Lower leg skin (tissue), 4 donors: ENCODE results near the gene SP1. TPM values are rescaled to one million over a fixed set of nuclear protein-coding genes. Genes with fewer than 3 reads are reported as not detected.
"Not testable (repeated sequence)": the region's sequence is repeated elsewhere in the genome, so short reads cannot be mapped to it uniquely, and the experiment has no call there.

Experiments
- DNase-seq, 2 donors: peaks; one replicate each; pipeline ENCODE4 v3.0.0-alpha.2; 2019; ENCODE audit warnings: low spot score in 2 of 2
- H3K4me3 ChIP-seq: fragments of 200-600 bp; sonication (generic); 2 replicates; pipeline ENCODE4 v1.5.1; 2017; ENCODE audit warnings: mild to moderate bottlenecking, low read depth; ENCODE audit not compliant: poor library complexity, severe bottlenecking
- POLR2A ChIP-seq, 2 donors: fragments of 450-650 bp; IDR thresholded peaks; one replicate each; pipeline ENCODE4 v1.6.1; 2016 to 2017; ENCODE audit warnings: antibody characterized with exemption in 2 of 2, mild to moderate bottlenecking in 1 of 2, moderate library complexity in 1 of 2
- WGBS, 2 donors: methylation state at CpG; one replicate each; pipeline ENCODE4 v1.1.5; 2018; 5-methylcytosine and 5-hydroxymethylcytosine counted together
- intact Hi-C: fragments of 100-400 bp; cut with DNase I; formaldehyde crosslinking; loops from one replicate; pipeline ENCODE4 v1.15.0; 2023; ENCODE audit warnings: low total_unique reads
- total RNA-seq, 4 donors: library from RNA; depleted of rRNA; stranded (reverse); fragments of >200 nt; gene quantifications; one replicate each; pipeline ENCODE4 v1.1.0, GENCODE V29; 2016
- TF ChIP-seq, protein P1 (sequence below), 3 donors: fragments of 450-650 bp; IDR thresholded peaks; one replicate each; pipeline ENCODE4 v1.5.1; 2016; ENCODE audit warnings: antibody characterized with exemption in 3 of 3, mild to moderate bottlenecking in 3 of 3, moderate library complexity in 2 of 3

Gene SP1
- total RNA-seq, 4 donors from 2014 or later, result 89.6 to 111 (median 100) TPM

DNA sequence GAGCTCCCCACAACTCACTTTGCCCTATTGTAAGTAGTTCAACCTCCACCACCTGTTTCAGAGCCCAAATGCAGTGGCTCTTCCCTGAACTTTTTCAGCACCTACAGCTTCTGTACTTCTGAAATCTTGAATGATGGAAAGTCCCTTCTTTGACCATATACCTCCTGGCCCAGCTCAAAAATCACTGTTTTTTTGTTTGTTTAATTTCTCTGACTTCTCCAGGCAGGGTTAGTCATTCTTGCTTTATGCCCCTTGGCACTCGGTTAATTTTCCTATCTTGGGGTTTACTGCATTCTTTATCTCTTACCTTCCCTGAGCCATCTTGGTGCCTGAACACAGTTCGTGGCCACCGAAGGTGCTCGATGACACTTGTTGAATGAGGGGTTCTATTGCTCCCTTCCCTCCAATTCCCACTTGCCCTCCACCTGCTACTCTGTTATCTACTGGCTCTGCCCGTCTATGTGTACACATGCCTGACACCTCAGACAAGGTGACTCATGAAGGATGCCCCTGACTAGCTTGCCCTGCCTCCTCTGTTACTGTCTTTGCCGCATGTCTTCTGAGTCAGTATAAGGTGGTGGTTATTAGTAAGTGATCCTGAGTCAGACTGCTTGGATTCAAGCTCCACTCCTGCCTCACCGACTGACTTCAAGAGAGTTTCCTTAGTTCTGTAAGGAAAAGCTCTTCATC lies 48.1 kb downstream of the SP1 start:
- TF ChIP-seq, protein P1, sequence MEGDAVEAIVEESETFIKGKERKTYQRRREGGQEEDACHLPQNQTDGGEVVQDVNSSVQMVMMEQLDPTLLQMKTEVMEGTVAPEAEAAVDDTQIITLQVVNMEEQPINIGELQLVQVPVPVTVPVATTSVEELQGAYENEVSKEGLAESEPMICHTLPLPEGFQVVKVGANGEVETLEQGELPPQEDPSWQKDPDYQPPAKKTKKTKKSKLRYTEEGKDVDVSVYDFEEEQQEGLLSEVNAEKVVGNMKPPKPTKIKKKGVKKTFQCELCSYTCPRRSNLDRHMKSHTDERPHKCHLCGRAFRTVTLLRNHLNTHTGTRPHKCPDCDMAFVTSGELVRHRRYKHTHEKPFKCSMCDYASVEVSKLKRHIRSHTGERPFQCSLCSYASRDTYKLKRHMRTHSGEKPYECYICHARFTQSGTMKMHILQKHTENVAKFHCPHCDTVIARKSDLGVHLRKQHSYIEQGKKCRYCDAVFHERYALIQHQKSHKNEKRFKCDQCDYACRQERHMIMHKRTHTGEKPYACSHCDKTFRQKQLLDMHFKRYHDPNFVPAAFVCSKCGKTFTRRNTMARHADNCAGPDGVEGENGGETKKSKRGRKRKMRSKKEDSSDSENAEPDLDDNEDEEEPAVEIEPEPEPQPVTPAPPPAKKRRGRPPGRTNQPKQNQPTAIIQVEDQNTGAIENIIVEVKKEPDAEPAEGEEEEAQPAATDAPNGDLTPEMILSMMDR (IDR thresholded peaks at IDR 0.05), result no peak
- no peak for TF ChIP-seq POLR2A (IDR thresholded peaks at IDR 0.05)
- DNase-seq, result no peak
- intact Hi-C loops, result no loop called here

DNA sequence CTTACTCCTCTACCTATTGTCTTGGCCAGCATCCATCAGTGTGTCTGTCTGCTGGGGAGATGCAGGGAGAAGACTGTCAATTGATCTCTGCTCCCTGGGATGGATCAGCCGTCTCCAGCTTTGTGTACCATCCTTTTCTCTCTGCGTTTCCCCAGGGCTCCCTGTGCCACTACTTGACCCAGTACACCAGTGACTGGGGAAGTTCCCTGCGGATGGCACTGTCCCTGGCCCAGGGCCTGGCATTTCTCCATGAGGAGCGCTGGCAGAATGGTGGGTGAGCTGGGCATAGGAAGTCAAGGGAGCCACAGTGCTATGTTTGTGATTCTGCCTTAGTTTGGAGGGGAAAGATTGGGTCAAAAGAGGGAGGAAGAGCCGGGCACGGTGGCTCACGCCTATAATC lies 48.8 kb downstream of the SP1 start:
- 94 to 97% methylated on average over 7 of the region's 7 CpGs for WGBS, 2 donors
- TF ChIP-seq POLR2A (IDR thresholded peaks at IDR 0.05), result no peak
- TF ChIP-seq, protein P1 (IDR thresholded peaks at IDR 0.05), result no peak
- no peak overlapping the region for H3K4me3 ChIP-seq
- DNase-seq, result no peak
- intact Hi-C loops, result no loop called here

More for the DNA sequence above, 48.1 kb downstream of the SP1 start:
- 72 to 82% methylated on average over 7 of the region's 7 CpGs for WGBS, 2 donors
- no peak overlapping the region for H3K4me3 ChIP-seq

DNA sequence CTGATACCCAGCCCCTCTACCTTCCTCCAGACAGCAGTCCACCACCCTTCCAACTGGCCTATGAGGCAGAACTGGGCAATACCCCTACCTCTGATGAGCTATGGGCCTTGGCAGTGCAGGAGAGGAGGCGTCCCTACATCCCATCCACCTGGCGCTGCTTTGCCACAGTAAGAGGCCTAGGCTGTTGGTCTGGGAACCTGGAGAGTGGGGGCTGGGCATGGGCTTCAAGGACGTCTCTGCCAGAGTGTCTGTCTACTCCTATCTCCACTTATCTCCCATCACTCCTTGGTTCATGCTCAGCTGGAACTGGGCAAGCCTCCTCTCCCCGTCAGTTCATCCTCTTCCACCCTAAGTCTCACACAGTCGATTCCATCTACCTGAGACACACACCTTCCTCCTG lies 50.1 kb downstream of the SP1 start:
- DNase-seq, result no peak
- H3K4me3 ChIP-seq, result no peak overlapping the region
- 89 to 91% methylated on average over 5 of the region's 5 CpGs for WGBS, 2 donors
- TF ChIP-seq POLR2A (IDR thresholded peaks at IDR 0.05), result no peak
- TF ChIP-seq, protein P1 (IDR thresholded peaks at IDR 0.05), result no peak
- intact Hi-C loops, result no loop called here

DNA sequence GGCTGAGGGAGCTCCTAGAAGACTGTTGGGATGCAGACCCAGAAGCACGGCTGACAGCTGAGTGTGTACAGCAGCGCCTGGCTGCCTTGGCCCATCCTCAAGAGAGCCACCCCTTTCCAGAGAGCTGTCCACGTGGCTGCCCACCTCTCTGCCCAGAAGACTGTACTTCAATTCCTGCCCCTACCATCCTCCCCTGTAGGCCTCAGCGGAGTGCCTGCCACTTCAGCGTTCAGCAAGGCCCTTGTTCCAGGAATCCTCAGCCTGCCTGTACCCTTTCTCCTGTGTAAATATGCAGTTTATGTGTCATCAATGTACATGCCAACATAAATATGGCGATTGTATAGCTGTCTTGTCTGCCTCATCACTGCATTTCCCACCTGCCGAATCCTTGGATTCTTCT lies 51.2 kb downstream of the SP1 start:
- H3K4me3 ChIP-seq, result no peak overlapping the region
- DNase-seq, result no peak
- TF ChIP-seq POLR2A (IDR thresholded peaks at IDR 0.05), result no peak
- TF ChIP-seq, protein P1 (IDR thresholded peaks at IDR 0.05), result no peak
- 82 to 83% methylated on average over 7 of the region's 7 CpGs for WGBS, 2 donors
- intact Hi-C loops, result no loop called here

DNA sequence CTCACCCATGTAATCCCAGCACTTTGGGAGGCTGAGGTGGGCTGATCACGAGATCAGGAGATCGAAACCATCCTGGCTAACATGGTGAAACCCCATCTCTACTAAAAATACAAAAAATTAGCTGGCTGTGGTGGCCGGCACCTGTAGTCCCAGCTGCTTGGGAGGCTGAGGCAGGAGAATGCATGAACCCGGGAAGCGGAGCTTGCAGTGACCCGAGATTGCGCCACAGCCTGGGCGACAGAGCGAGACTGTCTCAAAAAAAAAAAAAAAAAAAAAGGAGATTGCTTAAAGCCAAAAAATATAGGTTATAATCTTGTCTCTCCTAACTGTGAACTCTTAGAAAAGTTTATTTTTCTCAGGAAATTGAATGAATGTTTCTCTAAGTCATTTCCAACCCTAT lies 55.4 kb downstream of the SP1 start:
- H3K4me3 ChIP-seq, DNase-seq, intact Hi-C loops: not testable (repeated sequence)
- WGBS, 2 donors, result 90 to 93% methylated on average over 9 of the region's 9 CpGs

DNA sequence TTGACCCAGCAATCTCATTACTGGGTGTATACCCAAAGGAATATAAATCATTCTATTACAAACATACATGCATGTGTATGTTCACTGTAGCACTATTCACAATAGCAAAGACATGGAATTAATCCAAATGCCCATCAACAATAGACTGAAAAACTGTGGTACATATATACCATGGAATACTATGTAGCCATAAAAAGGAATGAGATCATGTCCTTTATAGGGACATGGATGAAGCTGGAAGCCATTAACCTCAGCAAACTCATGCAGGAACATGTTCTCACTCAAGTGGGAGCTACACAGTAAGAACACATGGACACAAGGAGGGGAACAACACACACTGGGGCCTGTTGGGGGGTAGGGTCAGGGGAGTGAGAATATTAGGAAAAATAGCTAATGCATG lies 59.6 kb downstream of the SP1 start:
- H3K4me3 ChIP-seq, DNase-seq, intact Hi-C loops: not testable (repeated sequence)
